ENCODE results near the gene CENPU.
A peak's percentile ranks its signal among the peaks of the same experiment; 100 is the strongest.
"Not testable (repeated sequence)": the region's sequence is repeated elsewhere in the genome, so short reads cannot be mapped to it uniquely, and the experiment has no call there.

CENPU gene

GRCh38 chr4:184733654-184734524, at the start of gene CENPU:
CENPU (minus strand) TSS chr4:184734096; CDS start chr4:184734062, 34 bp downstream.
- Mint-ChIP-seq H3K4me1 (peaks cover 7% of the 10 kb centered on the region), H3K4me3 (peak within 1 kb of the TSS; percentile 95), H3K36me3 (no peaks in the 10 kb centered on the region), H3K27ac (peak within 1 kb of the TSS; percentile 82), H3K9me3 (no peaks in the 10 kb centered on the region), H3K27me3 (no peaks in the 10 kb centered on the region)
- DNase-seq (ENCODE audit: low spot score in 2 of 2) (peak; percentile 89 to 90), ATAC-seq (ENCODE audit: low read depth) (peak; percentile 91)

DNA sequence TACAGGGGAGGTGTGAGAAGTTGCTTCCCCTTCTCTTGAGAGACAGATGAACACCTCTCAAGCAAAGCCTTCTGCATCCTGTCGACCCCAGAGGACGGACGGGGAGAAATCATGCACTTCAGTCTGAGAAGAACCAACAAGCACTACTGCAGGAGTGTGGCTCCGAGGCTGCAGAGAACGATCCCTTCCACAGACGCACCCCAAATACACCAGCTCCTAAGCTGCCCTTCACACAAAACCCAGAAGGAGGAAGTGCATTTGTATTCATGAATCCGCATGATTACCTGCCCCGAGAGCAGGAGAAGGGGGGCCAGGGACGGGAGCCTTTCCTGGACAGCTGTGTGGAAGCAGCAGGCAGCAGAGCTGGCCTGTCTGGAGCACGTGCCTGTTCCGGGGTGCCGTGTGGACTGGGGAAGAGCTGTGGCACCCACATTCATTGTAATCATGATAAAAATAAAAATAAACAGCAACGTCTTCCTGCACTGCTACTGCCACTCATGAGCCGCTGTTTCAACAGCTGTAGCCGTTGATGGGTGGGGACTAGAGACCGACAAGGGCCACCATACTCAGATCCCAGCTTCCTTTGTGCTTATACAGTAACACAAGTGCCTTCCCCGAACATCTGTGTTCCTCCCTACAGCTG, 49.0 kb upstream of the CENPU start:
- Mint-ChIP-seq H3K27me3 (no peaks in the 10 kb centered on the region), H3K4me1 (peaks cover 10% of the 10 kb centered on the region), H3K4me3 (peak overlapping the region; percentile 75), H3K36me3 (peaks cover 23% of the 10 kb centered on the region), H3K9me3 (no peaks in the 10 kb centered on the region), H3K27ac (peak overlapping the region; percentile 64)
- peak in 1 of 2 donors; percentile 22 for DNase-seq (ENCODE audit: low spot score in 2 of 2)
- ATAC-seq (ENCODE audit: low read depth): peak; percentile 77

GRCh38 chr4:184779160-184779559, 45.3 kb upstream of the CENPU start:
- H3K27me3 Mint-ChIP-seq; H3K9me3 Mint-ChIP-seq; DNase-seq (ENCODE audit: low spot score in 2 of 2); H3K4me3 Mint-ChIP-seq; H3K27ac Mint-ChIP-seq; ATAC-seq (ENCODE audit: low read depth): not testable (repeated sequence)
- peaks cover 13% of the 10 kb centered on the region for H3K36me3 Mint-ChIP-seq
- peaks cover 12% of the 10 kb centered on the region for H3K4me1 Mint-ChIP-seq

GRCh38 chr4:184778325-184778724, 44.4 kb upstream of the CENPU start:
- DNase-seq (ENCODE audit: low spot score in 2 of 2) (no peak), ATAC-seq (ENCODE audit: low read depth) (no peak)
- Mint-ChIP-seq H3K36me3 (peaks cover 14% of the 10 kb centered on the region), H3K9me3 (no peaks in the 10 kb centered on the region), H3K4me1 (peaks cover 12% of the 10 kb centered on the region), H3K27me3 (no peaks in the 10 kb centered on the region), H3K4me3 (no peak overlapping the region), H3K27ac (peak overlapping the region; percentile 36)

DNA sequence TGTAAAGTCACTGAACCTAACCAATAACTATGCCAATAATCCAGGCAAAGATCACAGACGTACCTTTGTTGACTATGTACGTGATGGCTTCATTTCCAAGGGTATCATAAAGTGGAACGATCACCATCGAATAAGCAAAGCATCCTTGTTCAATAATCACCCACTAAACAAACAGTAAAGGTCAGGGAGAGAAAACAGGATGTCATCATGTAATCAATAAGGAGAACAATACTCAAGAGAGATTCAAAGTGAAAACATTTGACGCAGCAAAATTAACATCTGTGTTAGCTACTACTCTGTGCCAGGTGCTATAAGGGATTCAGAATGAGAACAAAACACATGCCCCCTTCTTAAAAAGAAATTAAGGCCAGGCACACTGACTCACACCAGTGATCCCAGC, 42.9 kb upstream of the CENPU start:
- H3K4me3 Mint-ChIP-seq: no peak overlapping the region
- no peaks in the 10 kb centered on the region for H3K9me3 Mint-ChIP-seq
- no peaks in the 10 kb centered on the region for H3K27me3 Mint-ChIP-seq
- H3K27ac Mint-ChIP-seq: no peak overlapping the region
- peaks cover 14% of the 10 kb centered on the region for H3K36me3 Mint-ChIP-seq
- ATAC-seq (ENCODE audit: low read depth): no peak
- no peak for DNase-seq (ENCODE audit: low spot score in 2 of 2)
- H3K4me1 Mint-ChIP-seq: peaks cover 2% of the 10 kb centered on the region

GRCh38 chr4:184775854-184776555, 42.1 kb upstream of the CENPU start:
- Mint-ChIP-seq H3K36me3 (peaks cover 16% of the 10 kb centered on the region), H3K27me3 (no peaks in the 10 kb centered on the region), H3K4me3 (no peak overlapping the region), H3K27ac (no peak overlapping the region), H3K9me3 (no peaks in the 10 kb centered on the region), H3K4me1 (peaks cover 2% of the 10 kb centered on the region)
- DNase-seq (ENCODE audit: low spot score in 2 of 2) (no peak), ATAC-seq (ENCODE audit: low read depth) (no peak)

GRCh38 chr4:184774152-184774551, 40.3 kb upstream of the CENPU start:
- H3K4me1 Mint-ChIP-seq: peaks cover 2% of the 10 kb centered on the region
- H3K27ac Mint-ChIP-seq: no peak overlapping the region
- H3K4me3 Mint-ChIP-seq: no peak overlapping the region
- H3K27me3 Mint-ChIP-seq: no peaks in the 10 kb centered on the region
- peaks cover 16% of the 10 kb centered on the region for H3K36me3 Mint-ChIP-seq
- ATAC-seq (ENCODE audit: low read depth): no peak
- H3K9me3 Mint-ChIP-seq: no peaks in the 10 kb centered on the region
- DNase-seq (ENCODE audit: low spot score in 2 of 2): no peak

- DNase-seq (ENCODE audit: low spot score in 2 of 2): no peak
- ATAC-seq (ENCODE audit: low read depth): no peak
- H3K36me3 Mint-ChIP-seq: peaks cover 24% of the 10 kb centered on the region
- no peaks in the 10 kb centered on the region for H3K4me1 Mint-ChIP-seq
- no peak overlapping the region for H3K4me3 Mint-ChIP-seq
- H3K27me3 Mint-ChIP-seq: no peaks in the 10 kb centered on the region
- H3K27ac Mint-ChIP-seq: no peak overlapping the region
- no peaks in the 10 kb centered on the region for H3K9me3 Mint-ChIP-seq
Measured at GRCh38 chr4:184771416-184771815, 37.5 kb upstream of the CENPU start.

GRCh38 chr4:184769141-184769765, 35.4 kb upstream of the CENPU start:
- Mint-ChIP-seq H3K27ac (no peak overlapping the region), H3K36me3 (peaks cover 37% of the 10 kb centered on the region), H3K4me1 (no peaks in the 10 kb centered on the region), H3K27me3 (no peaks in the 10 kb centered on the region), H3K4me3 (no peak overlapping the region), H3K9me3 (no peaks in the 10 kb centered on the region)
- no peak for ATAC-seq (ENCODE audit: low read depth)
- DNase-seq (ENCODE audit: low spot score in 2 of 2): no peak

DNA sequence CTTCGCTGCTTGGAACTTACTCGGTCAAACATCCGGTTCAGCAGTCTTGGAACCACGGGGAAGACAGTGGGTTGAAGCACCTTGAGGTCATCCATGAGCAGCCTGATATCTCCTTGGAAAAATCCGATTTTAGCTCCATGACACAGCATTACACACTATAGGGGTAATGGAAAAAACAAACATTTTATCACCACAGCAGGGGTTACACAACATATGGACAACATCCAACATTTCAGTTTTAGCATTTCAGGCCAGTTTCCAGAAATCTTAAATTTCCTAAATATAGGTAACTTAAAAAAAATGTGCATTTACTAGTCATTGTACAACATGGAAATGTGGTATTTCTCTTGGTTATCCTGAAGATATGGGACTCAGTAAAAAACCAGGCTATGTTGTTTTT, 34.4 kb upstream of the CENPU start:
- no peaks in the 10 kb centered on the region for H3K9me3 Mint-ChIP-seq
- peaks cover 37% of the 10 kb centered on the region for H3K36me3 Mint-ChIP-seq
- no peak for DNase-seq (ENCODE audit: low spot score in 2 of 2)
- no peaks in the 10 kb centered on the region for H3K4me1 Mint-ChIP-seq
- no peak overlapping the region for H3K4me3 Mint-ChIP-seq
- H3K27me3 Mint-ChIP-seq: no peaks in the 10 kb centered on the region
- no peak overlapping the region for H3K27ac Mint-ChIP-seq
- ATAC-seq (ENCODE audit: low read depth): no peak

GRCh38 chr4:184766446-184766845, 32.5 kb upstream of the CENPU start:
- H3K36me3 Mint-ChIP-seq: peaks cover 44% of the 10 kb centered on the region
- H3K27me3 Mint-ChIP-seq: no peaks in the 10 kb centered on the region
- no peak overlapping the region for H3K4me3 Mint-ChIP-seq
- no peak for DNase-seq (ENCODE audit: low spot score in 2 of 2)
- no peak for ATAC-seq (ENCODE audit: low read depth)
- H3K4me1 Mint-ChIP-seq: peaks cover 2% of the 10 kb centered on the region
- no peak overlapping the region for H3K27ac Mint-ChIP-seq
- no peaks in the 10 kb centered on the region for H3K9me3 Mint-ChIP-seq

GRCh38 chr4:184765473-184766340, 31.8 kb upstream of the CENPU start:
- Mint-ChIP-seq H3K4me3 (no peak overlapping the region), H3K27ac (no peak overlapping the region), H3K9me3 (no peaks in the 10 kb centered on the region), H3K4me1 (peaks cover 2% of the 10 kb centered on the region), H3K27me3 (no peaks in the 10 kb centered on the region), H3K36me3 (peaks cover 47% of the 10 kb centered on the region)
- ATAC-seq (ENCODE audit: low read depth): no peak
- DNase-seq (ENCODE audit: low spot score in 2 of 2): no peak

DNA sequence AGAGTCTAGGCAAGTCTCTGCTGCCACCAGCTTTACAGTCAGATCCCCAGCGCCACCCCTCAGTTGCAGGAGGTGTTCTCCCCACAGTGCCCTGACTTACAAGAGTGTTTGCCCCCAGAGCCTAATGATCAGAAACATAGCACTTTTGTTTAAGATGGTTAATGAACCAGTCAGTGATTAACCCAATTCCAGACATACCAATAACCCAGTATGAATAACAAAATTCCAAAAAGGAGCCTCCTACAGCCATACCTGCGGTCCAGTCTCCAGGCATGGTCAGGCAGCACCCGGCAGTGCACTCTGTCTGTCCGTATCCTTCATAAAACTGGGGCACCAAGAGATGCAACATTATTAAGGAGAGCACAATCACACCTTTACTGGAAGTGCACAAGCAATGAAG, 30.7 kb upstream of the CENPU start:
- peaks cover 54% of the 10 kb centered on the region for H3K36me3 Mint-ChIP-seq
- no peaks in the 10 kb centered on the region for H3K27me3 Mint-ChIP-seq
- H3K9me3 Mint-ChIP-seq: no peaks in the 10 kb centered on the region
- no peak overlapping the region for H3K4me3 Mint-ChIP-seq
- no peak for DNase-seq (ENCODE audit: low spot score in 2 of 2)
- no peak for ATAC-seq (ENCODE audit: low read depth)
- peaks cover 2% of the 10 kb centered on the region for H3K4me1 Mint-ChIP-seq
- no peak overlapping the region for H3K27ac Mint-ChIP-seq

Data from memory B cell (primary cell).